ENCODE data around the gene MSRB3. TPM values are rescaled to one million over a fixed set of nuclear protein-coding genes. Genes with fewer than 3 reads are reported as not detected.

MSRB3 gene
- polyA plus RNA-seq, 1 of the 3 experiments (the other 2 are of a cell fraction), result 24.3 TPM

GRCh38 chr12:65427646-65428045 is 149.2 kb downstream of the MSRB3 start:
- H3K4me1 ChIP-seq (ENCODE audit: control insufficient read depth in 1 of 2, insufficient read depth in 2 of 2, low read depth in 1 of 2, low read length in 1 of 2), result peaks cover 0 to 29% of the 10 kb centered on the region in 2 experiments; a peak in 3 of 4 replicates

GRCh38 chr12:65430006-65430405 is 151.5 kb downstream of the MSRB3 start:
- DNase-seq, result no peak
- H3K27ac ChIP-seq (ENCODE audit: low read depth in 2 of 2, low read length in 1 of 2), result peak overlapping the region; percentile 77 to 79; a peak in 3 of 4 replicates
- ChIA-PET CTCF (interaction anchor here (1.0 kb wide), 1 partner anchor 14 kb away, joined by 3 read pairs; no protein-coding TSS in a partner anchor), POLR2A (no interaction called here)
- peaks cover 22% of the 10 kb centered on the region for H3K79me2 ChIP-seq (ENCODE audit: insufficient read depth)
- H3K9me3 ChIP-seq, result peaks cover 16% of the 10 kb centered on the region; the same call in 1 of the 2 replicates
- peaks cover 0 to 29% of the 10 kb centered on the region in 2 experiments; a peak in 3 of 4 replicates for H3K4me1 ChIP-seq (ENCODE audit: control insufficient read depth in 1 of 2, insufficient read depth in 2 of 2, low read depth in 1 of 2, low read length in 1 of 2)
- WGBS (ENCODE audit: low lambda C conversion rate), result 56% methylated on average over 1 of the region's 1 CpG
- no peak overlapping the region for H2AFZ ChIP-seq (ENCODE audit: low read depth)
- H3K9me2 ChIP-seq, result no peaks in the 10 kb centered on the region
- H4K20me1 ChIP-seq (ENCODE audit: insufficient read depth), result no peaks in the 10 kb centered on the region
- peaks cover 0 to 18% of the 10 kb centered on the region in 2 experiments for H3K36me3 ChIP-seq (replicated peaks in 1 of 2; ENCODE audit: control insufficient read depth in 1 of 2, insufficient read depth in 2 of 2, low read length in 1 of 2)
- no peak overlapping the region for H3K4me3 ChIP-seq (ENCODE audit: low read depth in 2 of 2, low read length in 1 of 2)
- peaks cover 40% of the 10 kb centered on the region for H3F3A ChIP-seq (replicated peaks; ENCODE audit: insufficient read depth)
- H3K9ac ChIP-seq, result peak overlapping the region; percentile 35; the same call in 1 of the 2 replicates
- H3K4me2 ChIP-seq, result no peak overlapping the region; the same call in 1 of the 2 replicates
- H3K27me3 ChIP-seq (ENCODE audit: insufficient read depth), result no peaks in the 10 kb centered on the region
- TF ChIP-seq USF1 (IDR thresholded peaks at IDR 0.05; ENCODE audit: borderline replicate concordance, low read depth) (no peak), GABPA (IDR thresholded peaks at IDR 0.05; ENCODE audit: low read depth) (no peak), ELF1 (IDR thresholded peaks at IDR 0.05) (no peak), FOXM1 (IDR thresholded peaks at IDR 0.05; ENCODE audit: low read depth) (no peak), RFX5 (IDR thresholded peaks at IDR 0.05; ENCODE audit: low read length) (no peak), NFIC (IDR thresholded peaks at IDR 0.05; ENCODE audit: borderline replicate concordance) (no peak), GATA2 (CRISPR knock-in tag; IDR thresholded peaks at IDR 0.05) (no peak), JUND (IDR thresholded peaks at IDR 0.05) (no peak), FOSL2 (IDR thresholded peaks at IDR 0.05; ENCODE audit: borderline replicate concordance, low read depth) (no peak), CHD2 (IDR thresholded peaks at IDR 0.05; ENCODE audit: low read length, partially characterized antibody) (no peak), RCOR1 (IDR thresholded peaks at IDR 0.05; ENCODE audit: low read length) (no peak), FOXJ3 (CRISPR knock-in tag; IDR thresholded peaks at IDR 0.05) (no peak), TEAD4 (IDR thresholded peaks at IDR 0.05; ENCODE audit: borderline replicate concordance, insufficient read depth) (no peak), CTCF (IDR thresholded peaks at IDR 0.05) (no peak), EP300 (IDR thresholded peaks at IDR 0.05; ENCODE audit: borderline replicate concordance in 1 of 2, low read depth in 1 of 2, low read length in 1 of 2) (no peak), EZH2phosphoT487 (IDR thresholded peaks at IDR 0.05; ENCODE audit: borderline replicate concordance, low read depth) (no peak)
- TF ChIP-seq, protein P1, sequence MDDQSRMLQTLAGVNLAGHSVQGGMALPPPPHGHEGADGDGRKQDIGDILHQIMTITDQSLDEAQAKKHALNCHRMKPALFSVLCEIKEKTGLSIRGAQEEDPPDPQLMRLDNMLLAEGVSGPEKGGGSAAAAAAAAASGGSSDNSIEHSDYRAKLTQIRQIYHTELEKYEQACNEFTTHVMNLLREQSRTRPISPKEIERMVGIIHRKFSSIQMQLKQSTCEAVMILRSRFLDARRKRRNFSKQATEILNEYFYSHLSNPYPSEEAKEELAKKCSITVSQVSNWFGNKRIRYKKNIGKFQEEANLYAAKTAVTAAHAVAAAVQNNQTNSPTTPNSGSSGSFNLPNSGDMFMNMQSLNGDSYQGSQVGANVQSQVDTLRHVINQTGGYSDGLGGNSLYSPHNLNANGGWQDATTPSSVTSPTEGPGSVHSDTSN (IDR thresholded peaks at IDR 0.05), result no peak

More at GRCh38 chr12:65427646-65428045, 149.2 kb downstream of the MSRB3 start:
- H3F3A ChIP-seq (replicated peaks; ENCODE audit: insufficient read depth), result peaks cover 36% of the 10 kb centered on the region
- 53% methylated on average over 1 of the region's 1 CpG for WGBS (ENCODE audit: low lambda C conversion rate)
- peaks cover 23% of the 10 kb centered on the region for H3K9me3 ChIP-seq
- no peak overlapping the region for H3K9ac ChIP-seq
- ChIA-PET CTCF (no interaction called here), POLR2A (no interaction called here)
- H3K79me2 ChIP-seq (ENCODE audit: insufficient read depth), result peaks cover 16% of the 10 kb centered on the region
- DNase-seq, result no peak
- no peak overlapping the region for H3K27ac ChIP-seq (ENCODE audit: low read depth in 2 of 2, low read length in 1 of 2)
- no peak overlapping the region for H2AFZ ChIP-seq (ENCODE audit: low read depth)
- no peak overlapping the region for H3K4me2 ChIP-seq
- no peak for TF ChIP-seq TCF12 (IDR thresholded peaks at IDR 0.05)
- TF ChIP-seq RCOR1 (IDR thresholded peaks at IDR 0.05; ENCODE audit: low read length), result no peak
- no peak for TF ChIP-seq SMC3 (IDR thresholded peaks at IDR 0.05; ENCODE audit: low read depth, low read length)
- TF ChIP-seq FOXJ3 (CRISPR knock-in tag; IDR thresholded peaks at IDR 0.05), result no peak
- TF ChIP-seq CTCF (IDR thresholded peaks at IDR 0.05), result no peak
- TF ChIP-seq MEF2A (IDR thresholded peaks at IDR 0.05; ENCODE audit: borderline replicate concordance, low read depth), result no peak
- no peak for TF ChIP-seq ELF1 (IDR thresholded peaks at IDR 0.05)
- TF ChIP-seq RXRA (IDR thresholded peaks at IDR 0.05; ENCODE audit: borderline replicate concordance, low read depth), result no peak
- no peak for TF ChIP-seq CHD2 (IDR thresholded peaks at IDR 0.05; ENCODE audit: low read length, partially characterized antibody)
- no peak for TF ChIP-seq RAD21 (IDR thresholded peaks at IDR 0.05; ENCODE audit: low read length)
- no peak overlapping the region for H3K4me3 ChIP-seq (ENCODE audit: low read depth in 2 of 2, low read length in 1 of 2)
- no peaks in the 10 kb centered on the region for H4K20me1 ChIP-seq (ENCODE audit: insufficient read depth)
- no peaks in the 10 kb centered on the region for H3K27me3 ChIP-seq (ENCODE audit: insufficient read depth)
- H3K36me3 ChIP-seq (replicated peaks in 1 of 2; ENCODE audit: control insufficient read depth in 1 of 2, insufficient read depth in 2 of 2, low read length in 1 of 2), result peaks cover 0 to 24% of the 10 kb centered on the region in 2 experiments
- no peaks in the 10 kb centered on the region for H3K9me2 ChIP-seq
